ENCODE data around the gene TNK2. TPM values are rescaled to one million over a fixed set of nuclear protein-coding genes. Genes with fewer than 3 reads are reported as not detected.

Gene TNK2
- polyA plus RNA-seq, 1 donor (not counting 4 experiments of a cell fraction or from before 2014, with no cell fraction given), result 15.8 TPM

DNA sequence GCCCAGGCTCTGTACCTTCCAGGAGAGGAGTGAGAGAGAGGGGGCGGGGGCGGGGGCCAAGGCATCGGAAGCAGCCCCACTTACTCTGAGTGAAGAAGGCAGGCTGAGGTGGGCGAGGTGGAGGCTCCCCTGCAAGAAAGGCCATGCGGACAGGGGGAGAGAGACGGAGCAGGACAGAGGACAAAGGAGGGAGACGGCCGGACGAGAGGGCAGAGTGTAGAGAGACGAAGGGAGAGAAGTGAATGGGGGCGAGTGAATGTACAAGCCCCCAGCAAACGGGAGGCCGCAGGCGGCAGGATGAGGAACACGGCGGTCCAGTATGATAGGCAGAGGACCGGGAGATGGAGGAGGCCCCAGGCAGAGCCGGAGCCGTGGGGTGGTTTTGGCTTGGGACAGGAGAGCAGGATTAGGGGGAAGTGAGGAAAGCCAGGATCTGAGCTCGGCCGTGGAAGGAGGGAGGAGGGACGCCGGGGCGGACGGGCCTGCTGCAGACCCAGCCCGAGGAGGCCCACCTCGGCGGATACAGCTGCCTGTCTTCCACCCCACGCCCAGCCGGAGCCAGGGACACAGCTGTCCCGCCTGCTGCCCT is 38.8 kb downstream of the TNK2 start:
- DNase-seq (ENCODE audit: low read depth, low spot score) (no peak), FAIRE-seq (no peak)
- Histone ChIP-seq H3K27me3 (ENCODE audit: control insufficient read depth, extremely low read depth, insufficient read depth, low read length) (no peaks in the 10 kb centered on the region), H3K4me2 (ENCODE audit: control insufficient read depth, extremely low read depth, insufficient read depth, low read depth, low read length) (no peak overlapping the region), H3K9me3 (ENCODE audit: control insufficient read depth, low read depth, low read length) (no peaks in the 10 kb centered on the region), H3K9ac (ENCODE audit: control insufficient read depth, extremely low read depth, insufficient read depth, low read length) (no peak overlapping the region), H3K9me1 (ENCODE audit: control insufficient read depth, extremely low read depth, insufficient read depth, low read length) (no peaks in the 10 kb centered on the region), H3K79me2 (ENCODE audit: control insufficient read depth, insufficient read depth, low read length) (peaks cover 2% of the 10 kb centered on the region), H2AFZ (ENCODE audit: control insufficient read depth, low read length) (no peak overlapping the region), H3K4me1 (ENCODE audit: control insufficient read depth, extremely low read depth, insufficient read depth, low read length) (peaks cover 10% of the 10 kb centered on the region), H3K36me3 (ENCODE audit: control insufficient read depth in 2 of 2, extremely low read depth in 1 of 2, insufficient read depth in 2 of 2, low read length in 2 of 2) (peaks cover 9 to 30% of the 10 kb centered on the region in 2 experiments), H3K27ac (ENCODE audit: control insufficient read depth, insufficient read depth, low read length) (no peak overlapping the region), H4K20me1 (ENCODE audit: control insufficient read depth, extremely low read depth, insufficient read depth, low read length) (no peaks in the 10 kb centered on the region), H3K4me3 (ENCODE audit: control insufficient read depth in 2 of 3, extremely low read depth in 1 of 3, insufficient read depth in 2 of 3, low read depth in 1 of 3, low read length in 3 of 3) (no peak overlapping the region)
- dilution Hi-C loops (cut with MboI; ENCODE audit: extremely low pct_ligation_motif_present, low sequenced_read_pairs), result no loop called here
- TF ChIP-seq, protein P1, sequence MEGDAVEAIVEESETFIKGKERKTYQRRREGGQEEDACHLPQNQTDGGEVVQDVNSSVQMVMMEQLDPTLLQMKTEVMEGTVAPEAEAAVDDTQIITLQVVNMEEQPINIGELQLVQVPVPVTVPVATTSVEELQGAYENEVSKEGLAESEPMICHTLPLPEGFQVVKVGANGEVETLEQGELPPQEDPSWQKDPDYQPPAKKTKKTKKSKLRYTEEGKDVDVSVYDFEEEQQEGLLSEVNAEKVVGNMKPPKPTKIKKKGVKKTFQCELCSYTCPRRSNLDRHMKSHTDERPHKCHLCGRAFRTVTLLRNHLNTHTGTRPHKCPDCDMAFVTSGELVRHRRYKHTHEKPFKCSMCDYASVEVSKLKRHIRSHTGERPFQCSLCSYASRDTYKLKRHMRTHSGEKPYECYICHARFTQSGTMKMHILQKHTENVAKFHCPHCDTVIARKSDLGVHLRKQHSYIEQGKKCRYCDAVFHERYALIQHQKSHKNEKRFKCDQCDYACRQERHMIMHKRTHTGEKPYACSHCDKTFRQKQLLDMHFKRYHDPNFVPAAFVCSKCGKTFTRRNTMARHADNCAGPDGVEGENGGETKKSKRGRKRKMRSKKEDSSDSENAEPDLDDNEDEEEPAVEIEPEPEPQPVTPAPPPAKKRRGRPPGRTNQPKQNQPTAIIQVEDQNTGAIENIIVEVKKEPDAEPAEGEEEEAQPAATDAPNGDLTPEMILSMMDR (optimal IDR thresholded peaks at IDR 0.05 in 1 of 3, IDR thresholded peaks at IDR 0.05 in 1 of 3, conservative IDR thresholded peaks at IDR 0.05 in 1 of 3; ENCODE audit: extremely low read depth in 1 of 3, insufficient read depth in 2 of 3, low read length in 3 of 3), result no peak
- no peak for TF ChIP-seq EZH2 (IDR thresholded peaks at IDR 0.05; ENCODE audit: low read length)

DNA sequence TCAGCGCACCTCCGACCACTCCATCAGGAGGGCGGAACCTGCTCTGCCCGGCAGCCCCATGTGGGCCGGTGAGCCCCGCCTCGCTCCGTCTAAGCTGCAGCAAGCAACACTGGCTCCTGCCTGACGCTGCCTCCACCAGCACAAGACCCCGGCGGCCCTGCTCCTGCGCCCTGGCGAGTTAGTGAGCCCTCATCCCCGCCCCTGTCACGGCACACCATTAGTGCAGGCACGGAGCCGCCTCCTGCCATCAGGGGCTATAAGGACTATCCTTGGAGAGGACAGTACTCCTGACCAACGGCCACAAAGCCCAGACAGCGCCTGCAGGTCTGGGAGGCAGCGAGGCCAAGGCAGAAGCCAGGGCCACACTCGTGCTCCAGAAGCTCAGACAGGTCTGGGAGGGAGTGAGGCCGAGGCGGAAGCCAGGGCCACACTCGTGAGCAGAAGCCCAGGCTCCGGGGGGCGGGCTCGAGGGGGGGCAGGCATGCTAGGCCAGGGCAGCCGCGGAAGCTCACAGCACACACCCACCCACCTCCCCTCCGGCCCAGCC is 39.4 kb downstream of the TNK2 start:
- Histone ChIP-seq H4K20me1 (ENCODE audit: control insufficient read depth, extremely low read depth, insufficient read depth, low read length) (no peaks in the 10 kb centered on the region), H3K27me3 (ENCODE audit: control insufficient read depth, extremely low read depth, insufficient read depth, low read length) (no peaks in the 10 kb centered on the region), H3K4me2 (ENCODE audit: control insufficient read depth, extremely low read depth, insufficient read depth, low read depth, low read length) (no peak overlapping the region), H3K27ac (ENCODE audit: control insufficient read depth, insufficient read depth, low read length) (no peak overlapping the region), H3K9me3 (ENCODE audit: control insufficient read depth, low read depth, low read length) (no peaks in the 10 kb centered on the region), H3K4me1 (ENCODE audit: control insufficient read depth, extremely low read depth, insufficient read depth, low read length) (peaks cover 14% of the 10 kb centered on the region), H3K79me2 (ENCODE audit: control insufficient read depth, insufficient read depth, low read length) (no peaks in the 10 kb centered on the region), H3K36me3 (ENCODE audit: control insufficient read depth in 2 of 2, extremely low read depth in 1 of 2, insufficient read depth in 2 of 2, low read length in 2 of 2) (peaks cover 9 to 31% of the 10 kb centered on the region in 2 experiments), H3K9ac (ENCODE audit: control insufficient read depth, extremely low read depth, insufficient read depth, low read length) (no peak overlapping the region), H3K9me1 (ENCODE audit: control insufficient read depth, extremely low read depth, insufficient read depth, low read length) (no peaks in the 10 kb centered on the region), H2AFZ (ENCODE audit: control insufficient read depth, low read length) (no peak overlapping the region), H3K4me3 (ENCODE audit: control insufficient read depth in 2 of 3, extremely low read depth in 1 of 3, insufficient read depth in 2 of 3, low read depth in 1 of 3, low read length in 3 of 3) (no peak overlapping the region)
- FAIRE-seq, result no peak
- TF ChIP-seq EZH2 (IDR thresholded peaks at IDR 0.05; ENCODE audit: low read length), result no peak
- TF ChIP-seq, protein P1 (optimal IDR thresholded peaks at IDR 0.05 in 1 of 3, IDR thresholded peaks at IDR 0.05 in 1 of 3, conservative IDR thresholded peaks at IDR 0.05 in 1 of 3; ENCODE audit: extremely low read depth in 1 of 3, insufficient read depth in 2 of 3, low read length in 3 of 3), result no peak
- dilution Hi-C loops (cut with MboI; ENCODE audit: extremely low pct_ligation_motif_present, low sequenced_read_pairs), result no loop called here
- DNase-seq (ENCODE audit: low read depth, low spot score), result no peak

All from keratinocyte (primary cell).